HG03521 (cell line): ENCODE measurements around the gene SMTNL2.
"Not testable (repeated sequence)": the region's sequence is repeated elsewhere in the genome, so short reads cannot be mapped to it uniquely, and the experiment has no call there.

ENCODE experiments used
- ATAC-seq: cut with Tn5 transposase; IDR thresholded peaks from one replicate; pipeline ENCODE4 v1.9.1; 2021; ENCODE audit warnings: mild to moderate bottlenecking, moderate library complexity; ENCODE audit not compliant: unreplicated experiment

SMTNL2 gene

GRCh38 chr17:4584917-4585637, 748 bp downstream of the SMTNL2 start:
- ATAC-seq = no peak

GRCh38 chr17:4585638-4585994, 1.3 kb downstream of the SMTNL2 start:
- ATAC-seq = no peak

DNA sequence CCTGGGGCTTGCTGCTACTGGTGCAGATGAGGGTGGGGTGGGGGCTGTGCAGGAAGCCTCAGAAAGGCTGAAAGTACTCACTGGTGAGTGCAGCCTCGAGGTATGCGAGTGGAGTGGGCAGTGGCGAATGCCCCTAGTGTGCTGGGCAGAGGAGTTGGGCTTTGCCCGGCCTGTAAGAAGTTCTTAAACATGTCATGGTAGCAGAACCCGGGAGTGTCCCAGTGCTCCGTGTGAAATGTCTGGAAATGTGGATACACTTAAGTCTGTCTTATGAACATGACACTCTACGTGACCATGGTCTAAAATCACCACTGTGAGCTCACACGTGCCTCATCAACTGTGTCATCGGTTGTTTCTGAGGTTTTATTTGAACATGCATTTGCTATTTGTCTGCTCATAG, 1.7 kb downstream of the SMTNL2 start:
- no peak for ATAC-seq

GRCh38 chr17:4587195-4587594, 2.9 kb downstream of the SMTNL2 start:
- no peak for ATAC-seq

DNA sequence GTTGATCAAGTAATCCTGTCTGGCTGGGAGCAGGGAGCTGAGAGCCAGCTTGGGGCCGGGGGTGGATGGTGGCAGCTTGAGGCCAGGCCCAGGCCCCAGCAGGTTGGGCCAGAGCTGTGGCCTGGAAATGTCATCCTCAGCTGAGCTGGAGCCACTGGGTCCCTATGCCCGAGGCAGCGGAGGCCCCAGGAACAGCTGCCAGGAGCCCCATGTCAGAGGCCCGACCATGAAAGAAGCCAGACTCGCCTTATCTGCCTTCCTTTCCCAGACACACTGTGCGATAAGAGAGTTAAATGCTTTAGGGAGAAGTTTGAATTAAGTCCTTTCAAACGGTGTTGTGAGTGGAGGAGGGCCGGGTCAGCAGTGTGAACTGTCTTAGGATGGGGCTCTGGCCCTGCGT, 3.5 kb downstream of the SMTNL2 start:
- ATAC-seq = no peak

DNA sequence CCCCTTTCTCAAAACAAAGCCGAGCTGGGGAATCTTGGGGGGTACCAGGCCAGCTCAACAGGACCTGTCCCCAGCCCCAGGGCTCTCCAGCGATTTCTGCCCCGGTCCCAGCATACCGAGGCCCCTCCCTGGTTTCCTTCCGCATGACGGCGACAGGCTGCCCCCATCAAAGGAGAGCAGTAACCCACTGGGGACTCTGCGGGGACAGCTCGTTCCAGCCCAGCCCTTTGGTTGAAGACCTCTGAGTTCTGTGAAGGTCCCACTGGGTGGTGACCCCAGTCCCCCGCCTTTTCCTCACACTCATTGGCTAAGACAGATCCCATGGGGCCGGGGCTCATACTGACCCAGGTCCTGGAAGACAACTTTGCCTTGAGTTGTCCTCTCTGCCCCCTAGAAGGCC, 4.1 kb downstream of the SMTNL2 start:
- no peak for ATAC-seq

GRCh38 chr17:4588898-4589625, 4.7 kb downstream of the SMTNL2 start:
- ATAC-seq = no peak

DNA sequence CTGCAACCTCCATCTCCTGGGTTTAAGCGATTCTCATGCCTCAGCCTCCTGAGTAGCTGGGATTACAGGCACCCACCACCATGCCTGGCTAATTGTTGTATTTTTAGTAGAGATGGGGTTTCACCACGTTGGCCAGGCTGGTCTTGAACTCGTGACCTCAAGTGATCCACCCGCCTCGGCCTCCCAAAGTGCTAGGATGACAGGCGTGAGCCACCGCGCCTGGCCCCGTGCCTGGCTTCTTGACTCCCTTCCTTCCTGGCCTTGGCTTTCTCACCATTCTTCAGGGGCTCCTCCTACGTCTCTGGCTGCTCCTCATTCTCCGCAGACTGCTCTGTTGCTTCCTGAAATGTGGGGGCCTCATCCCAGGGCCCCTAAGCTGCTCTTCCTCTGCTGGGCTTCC, 5.7 kb downstream of the SMTNL2 start:
- not testable (repeated sequence) for ATAC-seq

GRCh38 chr17:4590981-4591453, 6.7 kb downstream of the SMTNL2 start:
- no peak for ATAC-seq

GRCh38 chr17:4591529-4591928, 7.2 kb downstream of the SMTNL2 start:
- ATAC-seq = no peak

DNA sequence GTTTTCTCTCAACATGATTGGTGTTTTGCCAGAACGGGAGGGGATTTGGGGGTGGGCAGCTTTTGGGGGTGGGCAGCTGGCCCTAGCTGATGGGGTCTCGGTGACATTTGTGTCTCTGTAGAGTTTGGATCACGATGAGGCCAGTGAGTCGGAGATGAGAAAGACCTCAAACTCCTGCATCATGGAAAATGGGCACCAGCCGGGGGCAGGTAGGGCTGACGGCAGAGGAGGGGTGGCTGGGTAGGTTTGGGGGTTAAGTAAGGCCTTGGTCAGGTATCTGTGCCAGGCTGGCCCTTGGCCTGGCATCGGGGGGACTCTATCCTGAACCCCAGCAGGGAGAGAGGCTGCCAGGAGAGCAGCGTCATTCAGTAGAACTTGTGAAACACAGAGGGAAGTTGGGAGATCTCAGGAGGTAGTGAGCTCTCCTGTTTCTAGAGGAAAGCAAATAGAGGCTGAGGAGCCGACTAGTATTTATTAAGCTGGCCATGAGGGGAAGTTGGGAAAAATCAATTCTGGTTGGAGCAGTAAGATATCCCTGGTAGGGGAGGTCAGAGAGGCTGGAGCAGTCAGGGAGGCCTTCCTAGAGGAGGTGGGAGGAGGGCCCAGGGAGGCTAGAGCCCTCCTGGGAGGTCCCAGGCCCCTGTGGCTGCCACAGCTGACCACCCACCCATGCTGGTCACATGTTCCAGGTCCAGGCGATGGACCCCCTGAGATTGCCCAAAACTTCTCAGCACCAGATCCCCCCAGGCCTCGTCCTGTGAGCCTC, 8.1 kb downstream of the SMTNL2 start:
- no peak for ATAC-seq

GRCh38 chr17:4593021-4593421, 8.7 kb downstream of the SMTNL2 start:
- no peak for ATAC-seq

DNA sequence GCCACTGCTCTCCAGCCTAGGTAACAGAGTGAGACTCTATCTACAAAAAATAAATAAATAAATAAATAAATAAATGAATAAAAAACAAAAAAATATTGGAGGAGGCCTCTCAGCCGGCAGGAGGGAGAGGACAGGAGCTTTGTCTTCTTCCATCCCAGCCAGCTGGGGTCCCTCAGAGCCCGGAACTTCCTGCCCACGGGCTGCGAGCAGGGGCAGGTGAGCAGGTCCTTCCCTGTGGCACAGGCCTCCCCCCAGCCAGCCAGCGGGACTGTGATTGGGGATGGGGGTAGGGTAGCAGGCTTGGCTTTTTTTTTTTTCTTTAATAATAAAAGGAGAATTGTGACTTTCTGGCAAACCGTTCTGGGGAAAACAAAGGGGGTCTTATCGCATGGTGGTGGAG, 10.1 kb downstream of the SMTNL2 start:
- ATAC-seq = no peak

GRCh38 chr17:4594931-4595684, 10.8 kb downstream of the SMTNL2 start:
- no peak for ATAC-seq

DNA sequence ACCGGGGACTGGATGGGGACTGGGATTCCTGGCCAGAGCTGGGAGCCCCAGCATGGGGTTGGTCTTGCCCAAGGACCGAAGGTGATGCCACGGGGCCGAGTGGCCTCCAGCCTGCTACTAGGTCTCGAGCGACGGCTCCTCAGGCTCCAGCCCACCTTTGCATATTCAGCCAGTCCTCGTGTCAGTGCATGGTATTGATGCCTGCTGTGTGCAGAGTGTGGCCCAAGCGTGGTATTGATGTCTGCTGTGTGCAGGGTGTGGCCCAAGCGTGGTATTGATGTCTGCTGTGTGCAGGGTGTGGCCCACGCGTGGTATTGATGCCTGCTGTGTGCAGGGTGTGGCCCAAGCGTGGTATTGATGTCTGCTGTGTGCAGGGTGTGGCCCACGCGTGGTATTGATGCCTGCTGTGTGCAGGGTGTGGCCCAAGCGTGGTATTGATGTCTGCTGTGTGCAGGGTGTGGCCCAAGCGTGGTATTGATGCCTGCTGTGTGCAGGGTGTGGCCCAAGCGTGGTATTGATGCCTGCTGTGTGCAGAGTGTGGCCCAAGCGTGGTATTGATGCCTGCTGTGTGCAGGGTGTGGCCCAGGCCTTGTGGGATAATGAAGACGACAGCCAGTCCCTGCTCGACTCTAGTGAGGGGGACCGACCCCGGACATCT, 11.5 kb downstream of the SMTNL2 start:
- ATAC-seq = not testable (repeated sequence)

GRCh38 chr17:4596636-4597380, 12.5 kb downstream of the SMTNL2 start:
- no peak for ATAC-seq

GRCh38 chr17:4597975-4598374, 13.6 kb downstream of the SMTNL2 start:
- no peak for ATAC-seq

- no peak for ATAC-seq
Measured at GRCh38 chr17:4598776-4599504, 14.6 kb downstream of the SMTNL2 start.
